LNCaP clone FGC (cell line): ENCODE measurements around the gene VAC14.
A peak's percentile ranks its signal among the peaks of the same experiment; 100 is the strongest.

ENCODE experiments used
- DNase-seq: peaks from one replicate; pipeline ENCODE4 v3.0.0-alpha.2; 2011; ENCODE audit warnings: low read depth
- H3K4me3 ChIP-seq: 2 replicates; pipeline ENCODE4 v1.5.1; 2011; ENCODE audit warnings: mild to moderate bottlenecking, low read depth, low read length, control low read depth
- CTCF ChIP-seq: IDR thresholded peaks from 2 replicates; pipeline ENCODE4 v1.5.1; 2012; ENCODE audit warnings: mild to moderate bottlenecking; ENCODE audit not compliant: control insufficient read depth, insufficient read depth; ENCODE audit errors: extremely low read depth

Gene VAC14

GRCh38 chr16:70657956-70658355, 143.0 kb downstream of the VAC14 start:
- no peak for DNase-seq
- H3K4me3 ChIP-seq = no peak overlapping the region
- TF ChIP-seq CTCF = no peak

DNA sequence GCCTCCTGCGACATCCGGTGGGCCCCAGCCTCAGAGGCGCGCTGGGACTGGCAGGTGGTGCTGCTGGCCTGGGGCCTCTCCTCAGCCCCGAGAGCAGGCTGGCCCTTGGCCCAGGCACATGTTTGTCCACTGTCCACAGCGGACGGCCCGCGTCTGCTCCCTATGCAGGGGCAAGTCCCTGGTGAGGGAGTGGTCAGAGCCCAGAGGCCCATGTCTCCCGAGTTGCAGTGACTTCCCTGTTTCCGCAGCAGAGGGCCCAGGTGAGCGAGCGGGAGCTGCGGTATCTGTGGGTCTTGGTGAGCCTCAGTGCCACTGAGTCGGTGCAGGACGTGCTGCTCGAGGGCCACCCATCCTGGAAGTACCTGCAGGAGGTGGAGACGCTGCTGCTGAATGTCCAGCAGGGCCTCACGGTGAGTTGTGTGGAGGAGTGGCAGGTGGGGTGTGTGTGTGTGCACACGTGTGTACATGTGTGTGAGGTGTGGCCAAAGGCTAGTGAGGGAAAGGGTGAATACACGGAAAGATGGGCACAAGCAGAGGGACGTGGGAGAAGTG, 144.2 kb downstream of the VAC14 start:
- no peak for DNase-seq
- TF ChIP-seq CTCF = peak; percentile 21; the same call in 1 of the 2 replicates
- no peak overlapping the region for H3K4me3 ChIP-seq

GRCh38 chr16:70656065-70656711, 144.8 kb downstream of the VAC14 start:
- no peak for DNase-seq
- no peak overlapping the region for H3K4me3 ChIP-seq
- no peak for TF ChIP-seq CTCF

DNA sequence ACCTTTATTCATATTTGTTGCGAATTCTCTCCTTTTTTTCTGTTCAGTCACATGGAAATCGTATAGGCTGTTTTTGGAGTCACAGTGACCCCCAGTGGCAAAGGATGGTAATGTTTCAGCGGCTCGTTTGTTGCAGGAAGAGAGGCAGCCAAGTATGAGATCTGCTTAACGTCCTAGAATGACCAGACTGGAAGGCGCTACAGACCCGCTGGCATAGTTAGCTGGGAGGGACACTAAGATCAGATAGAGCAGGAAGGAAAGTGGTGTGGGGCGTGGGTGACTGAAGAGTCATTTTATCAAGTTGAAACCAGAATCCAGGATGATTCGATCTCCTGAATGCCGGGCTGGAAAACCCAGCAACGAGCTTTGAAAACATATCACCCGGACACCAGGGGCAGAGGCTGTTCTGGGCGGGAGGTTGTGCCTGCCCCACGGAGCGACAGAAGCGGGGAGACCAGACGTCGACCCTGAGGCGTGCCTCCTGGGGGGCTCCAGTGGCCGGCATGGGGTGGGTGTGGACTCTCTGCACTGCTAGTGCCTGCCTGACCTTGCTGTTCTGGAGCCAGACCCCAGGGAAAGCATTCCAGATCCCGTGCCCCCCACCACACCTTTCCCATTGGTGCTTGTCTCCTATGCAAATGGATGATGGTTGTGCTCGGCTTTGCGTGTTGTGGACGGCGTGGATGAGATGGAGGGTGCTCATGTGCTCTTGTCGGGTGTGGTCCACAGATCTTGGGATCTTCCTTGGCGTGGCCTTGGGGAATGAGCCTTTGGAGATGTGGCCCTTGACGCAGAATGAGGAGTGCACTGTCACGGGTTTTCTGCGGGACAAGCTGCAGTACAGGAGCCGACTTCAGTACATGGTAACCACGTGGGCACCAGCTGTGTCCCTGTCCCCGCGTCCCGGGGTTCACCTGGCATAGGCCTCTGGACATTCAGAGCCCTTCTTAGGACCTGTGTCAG, 146.9 kb downstream of the VAC14 start:
- peak; percentile 37 for DNase-seq
- no peak overlapping the region for H3K4me3 ChIP-seq
- peak; percentile 89 for TF ChIP-seq CTCF

DNA sequence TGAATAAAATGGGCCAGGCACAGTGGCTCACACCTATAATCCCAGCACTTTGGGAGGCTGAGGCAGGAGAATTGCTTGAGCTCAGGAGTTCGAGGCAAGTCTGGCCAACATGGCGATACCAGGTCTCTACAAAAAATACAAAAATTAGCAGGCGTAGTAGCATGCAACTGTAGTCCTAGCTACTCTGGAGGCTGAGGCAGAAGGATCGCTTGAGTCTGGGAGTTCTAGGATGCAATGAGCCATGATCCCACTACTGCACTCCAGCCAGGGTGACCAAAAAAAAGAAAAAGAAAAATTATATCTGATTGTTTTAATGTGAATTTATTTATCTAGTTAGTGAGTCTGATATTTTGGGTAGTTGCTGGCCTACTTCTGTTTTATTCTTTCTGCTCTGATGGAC, 147.6 kb downstream of the VAC14 start:
- H3K4me3 ChIP-seq = no peak overlapping the region
- no peak for TF ChIP-seq CTCF
- no peak for DNase-seq

- TF ChIP-seq CTCF = no peak
- no peak for DNase-seq
- H3K4me3 ChIP-seq = no peak overlapping the region
These were observed 148.6 kb downstream of the VAC14 start for GRCh38 chr16:70652322-70652721.
